ENCODE results near the gene TNFRSF19.
"Not testable (repeated sequence)": the region's sequence is repeated elsewhere in the genome, so short reads cannot be mapped to it uniquely, and the experiment has no call there.

TNFRSF19 gene

DNA sequence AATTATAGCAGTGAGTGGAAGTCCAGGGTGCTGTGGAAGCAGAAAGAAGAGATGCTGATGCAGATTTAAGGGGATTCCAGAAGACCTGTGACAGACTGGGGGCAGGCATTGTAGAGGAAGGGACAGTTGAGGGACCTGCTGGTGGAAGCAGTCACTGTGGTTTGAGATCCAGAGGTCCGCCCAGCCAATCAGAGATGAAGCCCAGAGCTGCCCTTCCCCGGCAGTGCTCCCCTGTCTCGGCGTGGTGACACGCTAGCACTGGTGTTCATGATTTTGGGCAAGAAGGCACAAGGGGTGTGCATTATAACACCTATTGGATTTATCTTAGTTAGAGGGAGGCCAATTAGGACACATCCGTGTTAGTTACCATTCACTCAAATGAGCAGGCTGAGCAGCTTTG lies 16.1 kb downstream of the TNFRSF19 start:
- H3K27me3 Mint-ChIP-seq (ENCODE audit: low read depth, poor library complexity), result no peaks in the 10 kb centered on the region
- no peak for DNase-seq
- H3K9me3 Mint-ChIP-seq, result peaks cover 10% of the 10 kb centered on the region
- TF ChIP-seq, protein P1, sequence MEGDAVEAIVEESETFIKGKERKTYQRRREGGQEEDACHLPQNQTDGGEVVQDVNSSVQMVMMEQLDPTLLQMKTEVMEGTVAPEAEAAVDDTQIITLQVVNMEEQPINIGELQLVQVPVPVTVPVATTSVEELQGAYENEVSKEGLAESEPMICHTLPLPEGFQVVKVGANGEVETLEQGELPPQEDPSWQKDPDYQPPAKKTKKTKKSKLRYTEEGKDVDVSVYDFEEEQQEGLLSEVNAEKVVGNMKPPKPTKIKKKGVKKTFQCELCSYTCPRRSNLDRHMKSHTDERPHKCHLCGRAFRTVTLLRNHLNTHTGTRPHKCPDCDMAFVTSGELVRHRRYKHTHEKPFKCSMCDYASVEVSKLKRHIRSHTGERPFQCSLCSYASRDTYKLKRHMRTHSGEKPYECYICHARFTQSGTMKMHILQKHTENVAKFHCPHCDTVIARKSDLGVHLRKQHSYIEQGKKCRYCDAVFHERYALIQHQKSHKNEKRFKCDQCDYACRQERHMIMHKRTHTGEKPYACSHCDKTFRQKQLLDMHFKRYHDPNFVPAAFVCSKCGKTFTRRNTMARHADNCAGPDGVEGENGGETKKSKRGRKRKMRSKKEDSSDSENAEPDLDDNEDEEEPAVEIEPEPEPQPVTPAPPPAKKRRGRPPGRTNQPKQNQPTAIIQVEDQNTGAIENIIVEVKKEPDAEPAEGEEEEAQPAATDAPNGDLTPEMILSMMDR (IDR thresholded peaks at IDR 0.05), result no peak
- H3K4me3 Mint-ChIP-seq, result no peak overlapping the region
- peaks cover 89% of the 10 kb centered on the region for H3K36me3 Mint-ChIP-seq (ENCODE audit: low read depth)
- H3K4me1 Mint-ChIP-seq, result peaks cover 11% of the 10 kb centered on the region
- peak overlapping the region; percentile 88 for H3K27ac Mint-ChIP-seq

DNA sequence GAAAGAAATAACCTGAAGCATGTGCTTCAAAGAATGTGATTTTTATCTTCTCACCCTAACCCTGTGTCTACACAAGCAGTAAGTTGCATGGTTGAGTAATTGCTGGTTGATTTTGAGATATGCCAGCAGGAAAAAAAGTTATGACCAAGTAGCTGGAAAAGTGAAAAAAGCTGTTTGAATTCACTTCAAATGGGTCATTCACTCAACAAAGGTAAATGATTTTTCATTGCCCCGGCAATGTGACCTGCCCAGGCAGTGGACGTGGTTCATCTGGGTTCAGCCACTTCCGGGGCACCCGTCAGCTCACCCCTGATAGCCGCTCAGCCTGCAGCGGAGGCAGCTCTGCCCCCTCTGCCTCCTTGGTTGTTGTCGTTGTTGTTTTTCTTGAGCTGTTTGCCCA lies 18.5 kb downstream of the TNFRSF19 start:
- H3K27ac Mint-ChIP-seq, result peak overlapping the region; percentile 95
- no peak overlapping the region for H3K4me3 Mint-ChIP-seq
- H3K9me3 Mint-ChIP-seq, result peaks cover 24% of the 10 kb centered on the region
- peaks cover 4% of the 10 kb centered on the region for H3K27me3 Mint-ChIP-seq (ENCODE audit: low read depth, poor library complexity)
- TF ChIP-seq, protein P1 (IDR thresholded peaks at IDR 0.05), result no peak
- peaks cover 11% of the 10 kb centered on the region for H3K4me1 Mint-ChIP-seq
- peaks cover 93% of the 10 kb centered on the region for H3K36me3 Mint-ChIP-seq (ENCODE audit: low read depth)
- DNase-seq, result no peak

DNA sequence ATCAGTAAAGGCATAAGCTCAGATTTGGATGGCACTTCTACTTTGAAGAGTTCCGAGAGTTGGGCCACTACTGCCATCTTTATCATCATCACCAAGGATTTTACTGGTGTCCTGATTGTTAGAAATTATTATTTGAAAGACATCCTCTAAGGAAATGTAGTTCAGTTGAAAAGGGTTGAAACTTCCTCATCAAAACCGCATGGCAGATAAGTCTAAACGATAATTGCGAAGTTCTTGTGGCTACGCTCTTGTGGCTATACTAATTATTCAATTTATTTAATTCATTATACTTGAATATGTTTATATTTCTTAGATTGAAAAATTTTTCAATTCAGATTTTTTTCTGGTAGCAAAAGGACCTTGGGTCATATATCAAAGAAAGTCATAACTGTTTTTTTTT lies 22.4 kb downstream of the TNFRSF19 start:
- Mint-ChIP-seq H3K36me3 (ENCODE audit: low read depth) (peaks cover 100% of the 10 kb centered on the region), H3K4me1 (peaks cover 11% of the 10 kb centered on the region), H3K27ac (no peak overlapping the region), H3K9me3 (peaks cover 62% of the 10 kb centered on the region), H3K4me3 (no peak overlapping the region), H3K27me3 (ENCODE audit: low read depth, poor library complexity) (peaks cover 8% of the 10 kb centered on the region)
- no peak for DNase-seq
- TF ChIP-seq, protein P1 (IDR thresholded peaks at IDR 0.05), result no peak

DNA sequence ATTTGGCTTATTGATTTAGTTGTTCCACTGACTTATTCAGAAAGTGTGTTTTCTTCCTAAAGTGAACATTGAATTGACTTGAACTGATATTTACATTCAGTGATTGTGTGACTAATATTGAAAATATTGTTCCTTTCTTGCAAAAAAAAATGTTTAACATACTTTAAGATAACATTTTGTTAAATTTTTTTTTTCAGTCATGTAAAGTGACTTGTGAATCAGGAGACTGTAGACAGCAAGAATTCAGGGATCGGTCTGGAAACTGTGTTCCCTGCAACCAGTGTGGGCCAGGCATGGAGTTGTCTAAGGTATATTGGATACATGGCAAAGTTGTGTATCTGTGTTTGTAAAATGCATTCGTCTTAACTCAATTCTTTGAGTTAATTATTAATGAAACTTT lies 22.9 kb downstream of the TNFRSF19 start:
- Mint-ChIP-seq H3K9me3 (peaks cover 67% of the 10 kb centered on the region), H3K4me3 (no peak overlapping the region), H3K4me1 (peaks cover 11% of the 10 kb centered on the region), H3K27ac (no peak overlapping the region), H3K27me3 (ENCODE audit: low read depth, poor library complexity) (peaks cover 8% of the 10 kb centered on the region), H3K36me3 (ENCODE audit: low read depth) (peaks cover 100% of the 10 kb centered on the region)
- no peak for DNase-seq
- TF ChIP-seq, protein P1 (IDR thresholded peaks at IDR 0.05), result no peak

DNA sequence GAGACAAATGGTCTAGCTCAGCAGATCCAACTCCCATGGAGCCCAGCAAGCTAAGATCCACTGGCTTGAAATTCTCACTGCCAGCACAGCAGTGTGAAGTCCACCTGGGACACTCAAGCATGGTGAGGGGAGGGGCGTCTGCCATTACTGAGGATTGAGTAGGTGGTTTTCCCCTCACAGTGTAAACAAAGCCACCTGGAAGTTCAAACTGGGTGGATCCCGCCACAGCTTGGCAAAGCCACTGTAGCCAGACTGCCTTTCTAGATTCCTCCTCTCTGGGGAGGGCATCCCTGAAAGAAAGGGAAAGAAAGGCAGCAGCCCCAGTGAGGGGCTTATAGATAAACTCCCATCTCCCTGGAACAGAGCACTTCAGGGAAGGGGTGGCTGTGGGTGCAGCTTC lies 24.1 kb downstream of the TNFRSF19 start:
- peaks cover 100% of the 10 kb centered on the region for H3K36me3 Mint-ChIP-seq (ENCODE audit: low read depth)

DNA sequence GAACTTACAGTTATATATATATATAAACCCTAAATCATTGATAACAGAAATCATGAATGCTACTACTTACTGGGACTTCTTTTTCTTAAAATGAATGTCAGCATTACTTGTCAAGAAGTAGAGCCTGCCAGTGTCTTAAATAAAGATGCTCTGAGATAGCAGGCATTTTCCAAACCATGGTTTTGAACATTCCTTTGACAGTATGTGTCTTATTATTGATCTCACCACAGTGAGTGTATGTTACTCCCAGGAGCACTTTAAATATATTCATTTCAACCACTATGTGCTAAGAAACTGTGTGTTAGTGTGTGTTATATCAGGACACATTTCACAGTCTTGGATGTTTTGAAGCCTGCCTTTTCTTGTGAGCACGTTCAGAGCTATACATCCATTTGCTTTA lies 28.2 kb downstream of the TNFRSF19 start:
- no peak for DNase-seq
- Mint-ChIP-seq H3K27ac (no peak overlapping the region), H3K4me3 (no peak overlapping the region), H3K27me3 (ENCODE audit: low read depth, poor library complexity) (peaks cover 9% of the 10 kb centered on the region), H3K9me3 (peaks cover 75% of the 10 kb centered on the region), H3K4me1 (no peaks in the 10 kb centered on the region), H3K36me3 (ENCODE audit: low read depth) (peaks cover 100% of the 10 kb centered on the region)
- TF ChIP-seq, protein P1 (IDR thresholded peaks at IDR 0.05), result no peak

More for the DNA sequence above, 24.1 kb downstream of the TNFRSF19 start:
- H3K4me1 Mint-ChIP-seq; H3K27me3 Mint-ChIP-seq (ENCODE audit: low read depth, poor library complexity); H3K4me3 Mint-ChIP-seq; H3K27ac Mint-ChIP-seq; DNase-seq: not testable (repeated sequence)
- H3K9me3 Mint-ChIP-seq, result peaks cover 76% of the 10 kb centered on the region

Data from nephron progenitor cell (in vitro differentiated cells).